Astrocyte of the cerebellum (primary cell): Measurements from ENCODE around the gene RASGRP4.
A peak's percentile ranks its signal among the peaks of the same experiment; 100 is the strongest.
"Not testable (repeated sequence)": the region's sequence is repeated elsewhere in the genome, so short reads cannot be mapped to it uniquely, and the experiment has no call there.

Experiments used
- DNase-seq: peaks from one replicate; pipeline ENCODE4 v3.0.0-alpha.2; 2011; ENCODE audit warnings: low read depth
- H3K4me3 ChIP-seq: 2 replicates; pipeline ENCODE4 v1.5.1; 2011; ENCODE audit warnings: mild to moderate bottlenecking, low read depth, low read length, moderate library complexity
- in situ Hi-C: cut with HindIII; loops from 2 replicates; pipeline ENCODE4 v1.10.0; 2017; ENCODE audit warnings: low sequenced_read_pairs
- TF ChIP-seq, protein P1 (sequence below): IDR thresholded peaks from 2 replicates; pipeline ENCODE4 v1.5.1; 2012; ENCODE audit warnings: low read length, low read depth, moderate library complexity, mild to moderate bottlenecking; ENCODE audit errors: missing control alignments

Gene RASGRP4

GRCh38 chr19:38411041-38411712, 14.8 kb downstream of the RASGRP4 start:
- no peak for DNase-seq
- TF ChIP-seq, protein P1, sequence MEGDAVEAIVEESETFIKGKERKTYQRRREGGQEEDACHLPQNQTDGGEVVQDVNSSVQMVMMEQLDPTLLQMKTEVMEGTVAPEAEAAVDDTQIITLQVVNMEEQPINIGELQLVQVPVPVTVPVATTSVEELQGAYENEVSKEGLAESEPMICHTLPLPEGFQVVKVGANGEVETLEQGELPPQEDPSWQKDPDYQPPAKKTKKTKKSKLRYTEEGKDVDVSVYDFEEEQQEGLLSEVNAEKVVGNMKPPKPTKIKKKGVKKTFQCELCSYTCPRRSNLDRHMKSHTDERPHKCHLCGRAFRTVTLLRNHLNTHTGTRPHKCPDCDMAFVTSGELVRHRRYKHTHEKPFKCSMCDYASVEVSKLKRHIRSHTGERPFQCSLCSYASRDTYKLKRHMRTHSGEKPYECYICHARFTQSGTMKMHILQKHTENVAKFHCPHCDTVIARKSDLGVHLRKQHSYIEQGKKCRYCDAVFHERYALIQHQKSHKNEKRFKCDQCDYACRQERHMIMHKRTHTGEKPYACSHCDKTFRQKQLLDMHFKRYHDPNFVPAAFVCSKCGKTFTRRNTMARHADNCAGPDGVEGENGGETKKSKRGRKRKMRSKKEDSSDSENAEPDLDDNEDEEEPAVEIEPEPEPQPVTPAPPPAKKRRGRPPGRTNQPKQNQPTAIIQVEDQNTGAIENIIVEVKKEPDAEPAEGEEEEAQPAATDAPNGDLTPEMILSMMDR: no peak
- in situ Hi-C loops: no loop called here
- H3K4me3 ChIP-seq: no peak overlapping the region

DNA sequence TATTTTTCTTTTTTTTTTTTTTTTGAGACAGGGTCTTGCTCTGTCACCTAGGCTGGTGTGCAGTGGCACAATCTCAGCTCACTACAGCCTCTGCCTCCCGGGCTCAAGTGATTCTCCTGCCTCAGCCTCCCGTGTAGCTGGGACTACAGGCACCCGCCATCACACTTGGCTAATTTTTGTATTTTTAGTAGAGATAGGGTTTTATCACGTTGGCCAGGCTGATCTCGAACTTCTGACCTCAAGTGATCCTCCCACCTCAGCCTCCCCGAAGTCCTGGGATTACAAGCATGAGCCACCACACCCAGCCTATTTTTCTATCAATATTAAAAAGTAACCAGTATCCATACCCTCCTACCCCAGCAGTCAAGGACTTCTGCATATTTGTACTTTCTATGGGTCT, 15.6 kb downstream of the RASGRP4 start:
- in situ Hi-C loops: not testable (repeated sequence)

GRCh38 chr19:38409631-38410133, 16.3 kb downstream of the RASGRP4 start:
- H3K4me3 ChIP-seq: no peak overlapping the region
- in situ Hi-C loops: no loop called here
- no peak for DNase-seq
- TF ChIP-seq, protein P1: no peak

More for the DNA sequence above, 15.6 kb downstream of the RASGRP4 start:
- not testable (repeated sequence) for DNase-seq, H3K4me3 ChIP-seq

DNA sequence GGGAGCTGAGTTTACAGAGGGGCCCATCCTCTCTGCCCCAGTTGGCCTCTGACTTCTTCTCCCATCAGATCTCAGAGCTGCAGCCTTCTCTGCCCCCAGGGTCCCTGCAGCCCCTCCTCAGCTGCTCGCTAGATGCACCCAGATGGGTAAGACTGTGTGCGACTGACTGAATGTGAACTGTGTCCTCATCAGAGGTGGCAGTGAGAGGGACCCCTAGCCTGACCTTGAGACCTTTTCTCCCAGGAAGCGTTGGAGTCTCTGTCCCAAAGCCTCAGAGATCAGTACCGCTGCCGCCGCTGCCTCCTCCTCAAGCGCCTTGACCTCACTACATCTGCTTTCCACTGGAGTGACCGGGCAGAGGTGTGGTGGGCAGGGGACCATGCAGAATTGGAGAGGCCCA, 20.7 kb downstream of the RASGRP4 start:
- no peak overlapping the region for H3K4me3 ChIP-seq
- DNase-seq: no peak
- TF ChIP-seq, protein P1: no peak
- in situ Hi-C loops: no loop called here

DNA sequence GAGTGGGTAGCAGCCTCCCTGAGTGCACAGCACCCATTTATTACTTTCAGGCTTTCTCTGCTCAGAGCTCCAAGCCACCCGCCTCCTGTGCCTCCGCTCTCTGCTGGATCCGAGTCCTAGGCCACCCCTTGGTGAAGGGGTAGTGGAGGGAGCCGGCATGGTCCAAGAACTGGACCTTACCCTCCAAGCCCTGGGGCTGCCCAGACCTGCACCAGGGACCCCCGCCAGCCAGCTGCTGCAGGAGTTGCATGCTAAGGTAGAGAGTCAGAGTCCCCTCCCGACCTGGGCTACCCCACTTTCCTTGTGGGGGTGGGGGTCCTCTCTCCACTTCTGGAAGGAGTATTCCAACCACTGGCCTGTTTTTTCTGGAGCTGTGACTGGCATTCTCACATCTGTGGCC, 21.2 kb downstream of the RASGRP4 start:
- no peak for DNase-seq
- in situ Hi-C loops: no loop called here
- no peak overlapping the region for H3K4me3 ChIP-seq
- TF ChIP-seq, protein P1: no peak

DNA sequence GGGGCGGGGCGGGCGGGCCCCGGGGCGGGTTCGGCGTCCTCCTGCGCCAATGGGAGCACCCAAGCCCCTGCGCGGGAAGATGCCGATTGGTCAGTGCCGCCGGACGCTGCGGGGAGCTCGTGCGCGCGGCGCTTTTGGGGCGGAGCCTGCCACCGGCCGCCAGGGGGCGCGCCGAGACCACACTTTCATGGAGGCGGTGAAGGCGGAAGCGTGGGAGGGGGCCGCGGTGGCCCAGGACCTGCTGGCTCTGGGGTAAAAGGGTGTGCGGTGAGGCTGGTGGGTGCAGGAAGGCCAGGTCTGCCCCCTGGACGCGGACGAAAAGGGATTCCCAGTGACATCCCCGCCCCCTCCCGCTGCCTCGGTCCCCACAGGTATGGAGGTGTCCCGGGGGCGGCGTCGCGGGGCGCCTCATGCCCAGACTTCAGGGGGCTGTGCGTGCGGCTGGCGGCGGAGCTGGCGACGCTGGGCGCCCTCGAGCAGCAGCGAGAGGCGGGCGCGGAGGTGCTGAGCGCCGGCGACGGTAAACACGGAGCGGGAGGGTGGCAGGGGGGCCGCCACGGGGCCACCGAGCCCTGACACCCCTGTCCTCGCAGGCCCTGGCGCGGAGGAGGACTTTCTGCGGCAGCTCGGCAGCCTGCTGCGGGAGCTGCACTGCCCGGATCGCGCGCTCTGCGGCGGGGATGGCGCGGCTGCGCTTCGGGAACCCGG, 22.9 kb downstream of the RASGRP4 start, which contains the start of gene FAM98C:
FAM98C (plus strand) TSS at position 127 of the 708 bp plus-strand sequence; CDS start at position 188, 61 bp downstream.
- peak; percentile 90 for DNase-seq
- H3K4me3 ChIP-seq: peak within 1 kb of the TSS; percentile 91
- in situ Hi-C loops: no loop called here
- TF ChIP-seq, protein P1: peak; percentile 77

DNA sequence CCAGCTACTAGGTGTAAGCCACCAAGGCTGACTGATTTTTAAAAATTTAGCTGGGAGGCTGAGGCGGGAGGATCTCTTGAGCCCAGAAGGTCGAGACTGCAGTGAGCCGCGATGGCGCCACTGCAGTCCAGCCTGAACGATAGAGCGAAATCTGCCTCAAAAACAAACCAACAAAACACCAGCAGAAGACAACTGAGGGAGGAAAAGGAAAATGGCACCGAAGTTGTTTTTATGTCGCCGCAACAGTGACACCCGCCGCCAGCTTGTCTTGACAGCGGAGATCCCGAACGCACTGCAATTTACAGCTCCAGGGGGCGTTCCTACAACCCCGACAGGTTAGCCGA, 23.4 kb downstream of the RASGRP4 start:
- no peak for DNase-seq
- in situ Hi-C loops: no loop called here
- peak overlapping the region; percentile 91 for H3K4me3 ChIP-seq
- TF ChIP-seq, protein P1: no peak
